Measurements from ENCODE around the gene MOB4. TPM values are rescaled to one million over a fixed set of nuclear protein-coding genes. Genes with fewer than 3 reads are reported as not detected.

The MOB4 gene
- polyA plus RNA-seq, 4 donors, result 17.6 to 35.1 (median 23.2) TPM

GRCh38 chr2:197600306-197600705 lies 84.4 kb downstream of the MOB4 start:
- WGBS, 3 donors, result 79 to 92% (median 81%) methylated on average over 5 of the region's 5 CpGs

GRCh38 chr2:197601726-197602125 lies 85.9 kb downstream of the MOB4 start:
- no peaks in the 10 kb centered on the region for H3K4me1 ChIP-seq (ENCODE audit: control insufficient read depth in 3 of 3, insufficient read depth in 2 of 3, low read depth in 1 of 3, low read length in 2 of 3)
- DNase-seq (no peak), FAIRE-seq (no peak)
- H3K27me3 ChIP-seq (ENCODE audit: control insufficient read depth in 3 of 3, insufficient read depth in 3 of 3, low read length in 3 of 3), result peaks cover 0 to 3% (median 0%) of the 10 kb centered on the region in 3 donors
- no peak overlapping the region for H3K4me3 ChIP-seq (ENCODE audit: low read depth in 1 of 3, low read length in 3 of 3)
- no peak overlapping the region for H3K27ac ChIP-seq (ENCODE audit: low read depth in 1 of 3, low read length in 2 of 3)
- 55 to 66% (median 55%) methylated on average over 2 of the region's 2 CpGs for WGBS, 3 donors
- no peaks in the 10 kb centered on the region for H3K36me3 ChIP-seq (ENCODE audit: control insufficient read depth in 3 of 3, insufficient read depth in 2 of 3, low read depth in 1 of 3, low read length in 3 of 3)
- H3K9me3 ChIP-seq (ENCODE audit: control insufficient read depth in 2 of 2, insufficient read depth in 1 of 2, low read depth in 1 of 2, low read length in 1 of 2), result no peaks in the 10 kb centered on the region

More at GRCh38 chr2:197600306-197600705, 84.4 kb downstream of the MOB4 start:
- FAIRE-seq, result no peak
- no peak for DNase-seq
- H3K4me3 ChIP-seq (ENCODE audit: low read depth in 1 of 3, low read length in 3 of 3), result no peak overlapping the region
- H3K36me3 ChIP-seq (ENCODE audit: control insufficient read depth in 3 of 3, insufficient read depth in 2 of 3, low read depth in 1 of 3, low read length in 3 of 3), result no peaks in the 10 kb centered on the region
- H3K9me3 ChIP-seq (ENCODE audit: control insufficient read depth in 2 of 2, insufficient read depth in 1 of 2, low read depth in 1 of 2, low read length in 1 of 2), result no peaks in the 10 kb centered on the region
- H3K27ac ChIP-seq (ENCODE audit: low read depth in 1 of 3, low read length in 2 of 3), result no peak overlapping the region
- no peaks in the 10 kb centered on the region for H3K4me1 ChIP-seq (ENCODE audit: control insufficient read depth in 3 of 3, insufficient read depth in 2 of 3, low read depth in 1 of 3, low read length in 2 of 3)
- H3K27me3 ChIP-seq (ENCODE audit: control insufficient read depth in 3 of 3, insufficient read depth in 3 of 3, low read length in 3 of 3), result peaks cover 0 to 3% (median 0%) of the 10 kb centered on the region in 3 donors

Other genes with a start within 250 kb of the MOB4 start
- 1 to 10 TPM in 3 of 4 donors, under 1 TPM in 1; 0.89 to 5.2 (median 1.7) TPM for gene ANKRD44, start 205.3 kb upstream of the MOB4 start, polyA plus RNA-seq
- gene SF3B1, start 81.0 kb upstream of the MOB4 start, polyA plus RNA-seq, result 100 to 1,000 TPM; 108 to 329 (median 176) TPM
- gene COQ10B, start 62.5 kb upstream of the MOB4 start, polyA plus RNA-seq, result 10 to 100 TPM; 10.7 to 25.7 (median 18.3) TPM
- 100 to 1,000 TPM; 112 to 637 (median 311) TPM for gene HSPD1, start 16.2 kb upstream of the MOB4 start, polyA plus RNA-seq
- gene HSPE1, start 15.7 kb upstream of the MOB4 start, polyA plus RNA-seq, result 100 to 1,000 TPM; 132 to 259 (median 226) TPM
- 1 to 10 TPM in 3 of 4 donors, not detected in 1; 1.1 to 2.7 (median 1.5) TPM for gene RFTN2, start 159.5 kb downstream of the MOB4 start, polyA plus RNA-seq
- gene MARS2, start 189.3 kb downstream of the MOB4 start, polyA plus RNA-seq, result 1 to 10 TPM; 2.7 to 8.3 (median 5.0) TPM

All from small intestine (tissue), 7 donors.